ENCODE results near the gene GOSR1.
A peak's percentile ranks its signal among the peaks of the same experiment; 100 is the strongest.
"Not testable (repeated sequence)": the region's sequence is repeated elsewhere in the genome, so short reads cannot be mapped to it uniquely, and the experiment has no call there.

Gene GOSR1
- total RNA-seq, result 27.3 to 49.6 (median 41.0) reads per million in 3 donors

DNA sequence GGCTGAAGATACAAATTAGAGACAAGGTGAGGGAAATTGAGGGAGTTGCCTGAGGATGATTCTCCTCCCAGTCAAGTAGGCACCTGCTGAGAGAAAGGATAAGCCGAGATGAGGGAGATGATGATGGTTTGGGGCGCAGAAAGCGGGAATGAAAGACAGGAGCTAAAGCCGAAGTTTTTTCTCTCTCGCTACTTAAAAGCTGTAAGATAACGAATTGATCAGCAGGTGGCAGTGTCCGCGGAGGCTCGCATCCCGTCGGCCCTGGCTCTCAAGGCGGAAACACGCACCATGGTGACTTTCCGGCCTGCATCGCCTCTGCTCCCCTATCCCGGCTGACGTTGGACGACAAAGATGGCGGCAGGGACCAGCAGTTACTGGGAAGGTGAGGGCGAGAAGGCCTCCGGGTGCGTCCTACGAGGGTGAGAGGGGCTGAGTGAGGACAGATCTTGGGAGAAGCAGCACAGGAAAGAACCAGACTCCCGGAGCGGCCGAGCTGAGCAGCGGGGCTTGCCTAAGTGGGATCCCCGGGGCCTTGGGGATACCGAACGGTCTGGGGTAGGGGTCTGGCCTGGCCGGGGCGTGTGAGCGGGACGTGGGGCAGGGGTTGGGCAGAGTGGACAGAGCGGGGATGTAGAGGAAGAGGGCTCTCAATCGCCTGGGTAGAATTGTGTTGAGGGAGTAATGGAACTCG, at the start of gene GOSR1:
Gene GOSR1 (plus strand): TSS at position 326 of the 691 bp plus-strand sequence. CDS start 26 bp downstream, at position 352.
- Histone ChIP-seq H3K27me3 (replicated peaks; ENCODE audit: control insufficient read depth, insufficient read depth, low read length, poor library complexity, severe bottlenecking) (peaks cover 3% of the 10 kb centered on the region), H3K36me3 (ENCODE audit: control insufficient read depth, insufficient read depth, low read length) (peaks cover 1% of the 10 kb centered on the region), H3K9me3 (ENCODE audit: control insufficient read depth, low read length) (no peaks in the 10 kb centered on the region), H3K27ac (ENCODE audit: insufficient read depth, low read length, poor library complexity, severe bottlenecking) (peak within 1 kb of the TSS; percentile 99), H3K4me3 (ENCODE audit: insufficient read depth, low read depth, low read length, poor library complexity, severe bottlenecking) (peak within 1 kb of the TSS; percentile 99), H3K4me1 (ENCODE audit: control insufficient read depth, insufficient read depth, low read length, poor library complexity, severe bottlenecking) (peaks cover 10% of the 10 kb centered on the region)
- DNase-seq, result peak; percentile 81 to 89 (median 82)

GRCh38 chr17:30427611-30428010, 49.6 kb upstream of the GOSR1 start:
- no peaks in the 10 kb centered on the region for H3K4me1 ChIP-seq (ENCODE audit: control insufficient read depth, insufficient read depth, low read length, poor library complexity, severe bottlenecking)
- no peaks in the 10 kb centered on the region for H3K27me3 ChIP-seq (replicated peaks; ENCODE audit: control insufficient read depth, insufficient read depth, low read length, poor library complexity, severe bottlenecking)
- H3K9me3 ChIP-seq (ENCODE audit: control insufficient read depth, low read length), result no peaks in the 10 kb centered on the region
- peaks cover 10% of the 10 kb centered on the region for H3K36me3 ChIP-seq (ENCODE audit: control insufficient read depth, insufficient read depth, low read length)
- no peak overlapping the region for H3K4me3 ChIP-seq (ENCODE audit: insufficient read depth, low read depth, low read length, poor library complexity, severe bottlenecking)
- DNase-seq, result no peak
- H3K27ac ChIP-seq (ENCODE audit: insufficient read depth, low read length, poor library complexity, severe bottlenecking), result no peak overlapping the region

GRCh38 chr17:30429155-30429554, 48.1 kb upstream of the GOSR1 start:
- H3K27ac ChIP-seq (ENCODE audit: insufficient read depth, low read length, poor library complexity, severe bottlenecking), result no peak overlapping the region
- H3K27me3 ChIP-seq (replicated peaks; ENCODE audit: control insufficient read depth, insufficient read depth, low read length, poor library complexity, severe bottlenecking), result no peaks in the 10 kb centered on the region
- no peaks in the 10 kb centered on the region for H3K4me1 ChIP-seq (ENCODE audit: control insufficient read depth, insufficient read depth, low read length, poor library complexity, severe bottlenecking)
- no peak overlapping the region for H3K4me3 ChIP-seq (ENCODE audit: insufficient read depth, low read depth, low read length, poor library complexity, severe bottlenecking)
- H3K36me3 ChIP-seq (ENCODE audit: control insufficient read depth, insufficient read depth, low read length), result peaks cover 9% of the 10 kb centered on the region
- H3K9me3 ChIP-seq (ENCODE audit: control insufficient read depth, low read length), result no peaks in the 10 kb centered on the region
- DNase-seq, result no peak

- Histone ChIP-seq H3K4me3 (ENCODE audit: insufficient read depth, low read depth, low read length, poor library complexity, severe bottlenecking) (no peak overlapping the region), H3K4me1 (ENCODE audit: control insufficient read depth, insufficient read depth, low read length, poor library complexity, severe bottlenecking) (no peaks in the 10 kb centered on the region), H3K27me3 (replicated peaks; ENCODE audit: control insufficient read depth, insufficient read depth, low read length, poor library complexity, severe bottlenecking) (no peaks in the 10 kb centered on the region), H3K9me3 (ENCODE audit: control insufficient read depth, low read length) (no peaks in the 10 kb centered on the region), H3K36me3 (ENCODE audit: control insufficient read depth, insufficient read depth, low read length) (peaks cover 11% of the 10 kb centered on the region), H3K27ac (ENCODE audit: insufficient read depth, low read length, poor library complexity, severe bottlenecking) (no peak overlapping the region)
- DNase-seq, result no peak
These were observed 43.7 kb upstream of the GOSR1 start for GRCh38 chr17:30433514-30433913.

DNA sequence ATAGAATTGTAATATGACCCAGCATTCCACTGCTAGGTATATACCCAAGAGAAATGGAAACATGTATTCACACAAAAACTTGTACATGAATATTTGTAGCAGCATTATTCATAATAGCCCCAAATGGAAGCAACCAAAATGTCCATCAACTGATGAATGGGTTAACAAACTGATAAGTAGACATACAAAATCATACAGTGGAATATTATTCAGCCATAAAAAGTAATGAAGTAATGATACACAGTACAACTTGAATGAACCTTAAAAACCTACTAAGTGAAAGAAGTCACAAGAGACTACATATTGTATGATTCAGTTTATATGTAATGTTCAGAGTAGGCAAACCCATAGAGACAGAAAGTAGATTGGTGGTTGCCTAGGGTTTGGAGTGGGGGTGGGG, 40.5 kb upstream of the GOSR1 start:
- no peak overlapping the region for H3K4me3 ChIP-seq (ENCODE audit: insufficient read depth, low read depth, low read length, poor library complexity, severe bottlenecking)

GRCh38 chr17:30443721-30444120, 33.5 kb upstream of the GOSR1 start:
- no peak overlapping the region for H3K27ac ChIP-seq (ENCODE audit: insufficient read depth, low read length, poor library complexity, severe bottlenecking)
- H3K36me3 ChIP-seq (ENCODE audit: control insufficient read depth, insufficient read depth, low read length), result peaks cover 3% of the 10 kb centered on the region
- no peak overlapping the region for H3K4me3 ChIP-seq (ENCODE audit: insufficient read depth, low read depth, low read length, poor library complexity, severe bottlenecking)
- no peaks in the 10 kb centered on the region for H3K4me1 ChIP-seq (ENCODE audit: control insufficient read depth, insufficient read depth, low read length, poor library complexity, severe bottlenecking)
- H3K27me3 ChIP-seq (replicated peaks; ENCODE audit: control insufficient read depth, insufficient read depth, low read length, poor library complexity, severe bottlenecking), result no peaks in the 10 kb centered on the region
- H3K9me3 ChIP-seq (ENCODE audit: control insufficient read depth, low read length), result no peaks in the 10 kb centered on the region
- no peak for DNase-seq

More for the DNA sequence above, 40.5 kb upstream of the GOSR1 start:
- Histone ChIP-seq H3K4me1 (ENCODE audit: control insufficient read depth, insufficient read depth, low read length, poor library complexity, severe bottlenecking) (no peaks in the 10 kb centered on the region), H3K9me3 (ENCODE audit: control insufficient read depth, low read length) (no peaks in the 10 kb centered on the region), H3K27me3 (replicated peaks; ENCODE audit: control insufficient read depth, insufficient read depth, low read length, poor library complexity, severe bottlenecking) (no peaks in the 10 kb centered on the region), H3K27ac (ENCODE audit: insufficient read depth, low read length, poor library complexity, severe bottlenecking) (no peak overlapping the region), H3K36me3 (ENCODE audit: control insufficient read depth, insufficient read depth, low read length) (peaks cover 11% of the 10 kb centered on the region)
- DNase-seq, result no peak

DNA sequence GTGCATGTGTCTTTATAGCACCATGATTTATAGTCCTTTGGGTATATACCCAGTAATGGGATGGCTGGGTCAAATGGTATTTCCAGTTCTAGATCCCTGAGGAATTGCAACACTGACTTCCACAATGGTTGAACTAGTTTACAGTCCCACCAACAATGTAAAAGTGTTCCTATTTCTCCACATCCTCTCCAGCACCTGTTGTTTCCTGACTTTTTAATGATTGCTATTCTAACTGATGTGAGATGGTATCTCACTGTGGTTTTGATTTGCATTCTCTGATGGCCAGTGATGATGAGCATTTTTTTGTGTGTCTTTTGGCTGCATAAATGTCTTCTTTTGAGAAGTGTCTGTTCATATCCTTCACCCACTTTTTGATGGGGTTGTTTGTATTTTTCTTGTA, 30.6 kb upstream of the GOSR1 start:
- H3K4me1 ChIP-seq (ENCODE audit: control insufficient read depth, insufficient read depth, low read length, poor library complexity, severe bottlenecking); DNase-seq; H3K4me3 ChIP-seq (ENCODE audit: insufficient read depth, low read depth, low read length, poor library complexity, severe bottlenecking); H3K9me3 ChIP-seq (ENCODE audit: control insufficient read depth, low read length); H3K27me3 ChIP-seq (replicated peaks; ENCODE audit: control insufficient read depth, insufficient read depth, low read length, poor library complexity, severe bottlenecking); H3K27ac ChIP-seq (ENCODE audit: insufficient read depth, low read length, poor library complexity, severe bottlenecking): not testable (repeated sequence)
- H3K36me3 ChIP-seq (ENCODE audit: control insufficient read depth, insufficient read depth, low read length), result peaks cover 17% of the 10 kb centered on the region

DNA sequence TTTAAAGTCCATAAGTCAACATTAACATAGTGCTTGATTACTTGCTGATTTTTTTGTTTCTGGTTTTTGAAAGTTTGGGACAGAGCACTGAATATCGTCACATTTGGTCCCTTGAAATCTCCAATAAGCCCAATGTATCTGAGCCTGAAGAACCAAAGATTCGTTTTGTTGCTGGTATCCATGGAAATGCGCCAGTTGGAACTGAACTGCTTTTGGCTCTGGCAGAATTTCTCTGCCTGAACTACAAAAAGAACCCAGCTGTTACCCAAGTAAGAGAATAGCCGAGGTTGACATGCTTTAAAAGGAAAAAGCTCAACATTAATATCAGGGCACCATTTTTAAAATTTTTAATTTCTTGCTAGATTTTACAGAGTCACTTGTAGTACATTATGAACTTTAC, 27.7 kb upstream of the GOSR1 start:
- peaks cover 14% of the 10 kb centered on the region for H3K36me3 ChIP-seq (ENCODE audit: control insufficient read depth, insufficient read depth, low read length)
- no peaks in the 10 kb centered on the region for H3K9me3 ChIP-seq (ENCODE audit: control insufficient read depth, low read length)
- H3K27me3 ChIP-seq (replicated peaks; ENCODE audit: control insufficient read depth, insufficient read depth, low read length, poor library complexity, severe bottlenecking), result no peaks in the 10 kb centered on the region
- H3K27ac ChIP-seq (ENCODE audit: insufficient read depth, low read length, poor library complexity, severe bottlenecking), result no peak overlapping the region
- H3K4me3 ChIP-seq (ENCODE audit: insufficient read depth, low read depth, low read length, poor library complexity, severe bottlenecking), result no peak overlapping the region
- H3K4me1 ChIP-seq (ENCODE audit: control insufficient read depth, insufficient read depth, low read length, poor library complexity, severe bottlenecking), result no peaks in the 10 kb centered on the region
- DNase-seq, result no peak

GRCh38 chr17:30450125-30451027, 26.8 kb upstream of the GOSR1 start:
- DNase-seq, result no peak
- Histone ChIP-seq H3K4me3 (ENCODE audit: insufficient read depth, low read depth, low read length, poor library complexity, severe bottlenecking) (no peak overlapping the region), H3K4me1 (ENCODE audit: control insufficient read depth, insufficient read depth, low read length, poor library complexity, severe bottlenecking) (no peaks in the 10 kb centered on the region), H3K27ac (ENCODE audit: insufficient read depth, low read length, poor library complexity, severe bottlenecking) (no peak overlapping the region), H3K27me3 (replicated peaks; ENCODE audit: control insufficient read depth, insufficient read depth, low read length, poor library complexity, severe bottlenecking) (no peaks in the 10 kb centered on the region), H3K36me3 (ENCODE audit: control insufficient read depth, insufficient read depth, low read length) (peaks cover 17% of the 10 kb centered on the region), H3K9me3 (ENCODE audit: control insufficient read depth, low read length) (no peaks in the 10 kb centered on the region)

DNA sequence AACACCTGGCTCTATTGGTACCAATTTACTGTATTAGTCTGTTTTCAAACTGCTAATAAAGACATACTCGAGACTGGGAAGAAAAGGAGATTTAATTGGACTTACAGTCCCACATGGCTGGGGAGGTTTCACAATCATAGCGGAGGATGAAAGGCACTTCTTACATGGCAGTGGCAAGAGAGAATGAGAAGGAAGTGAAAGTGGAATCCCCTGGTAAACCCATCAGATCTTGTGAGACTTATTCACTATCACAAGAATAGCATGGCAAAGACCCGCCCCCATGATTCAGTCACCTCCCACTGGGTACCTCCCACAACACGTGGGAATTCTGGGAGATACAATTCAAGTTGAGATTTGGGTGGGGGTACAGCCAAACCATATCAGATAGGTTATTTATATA, 22.6 kb upstream of the GOSR1 start:
- no peak overlapping the region for H3K27ac ChIP-seq (ENCODE audit: insufficient read depth, low read length, poor library complexity, severe bottlenecking)
- H3K4me3 ChIP-seq (ENCODE audit: insufficient read depth, low read depth, low read length, poor library complexity, severe bottlenecking), result no peak overlapping the region
- H3K27me3 ChIP-seq (replicated peaks; ENCODE audit: control insufficient read depth, insufficient read depth, low read length, poor library complexity, severe bottlenecking), result no peaks in the 10 kb centered on the region
- H3K9me3 ChIP-seq (ENCODE audit: control insufficient read depth, low read length), result no peaks in the 10 kb centered on the region
- no peak for DNase-seq
- H3K36me3 ChIP-seq (ENCODE audit: control insufficient read depth, insufficient read depth, low read length), result peaks cover 30% of the 10 kb centered on the region
- H3K4me1 ChIP-seq (ENCODE audit: control insufficient read depth, insufficient read depth, low read length, poor library complexity, severe bottlenecking), result no peaks in the 10 kb centered on the region

All from effector memory CD4-positive, alpha-beta T cell (primary cell).